Smooth muscle cell of the brain vasculature (primary cell): ENCODE measurements around the gene ULBP3.
"Not testable (repeated sequence)": the region's sequence is repeated elsewhere in the genome, so short reads cannot be mapped to it uniquely, and the experiment has no call there.

Source experiments
- DNase-seq: peaks from one replicate; pipeline ENCODE4 v3.0.0-alpha.2; 2012; ENCODE audit warnings: low read depth, low spot score

Gene ULBP3

DNA sequence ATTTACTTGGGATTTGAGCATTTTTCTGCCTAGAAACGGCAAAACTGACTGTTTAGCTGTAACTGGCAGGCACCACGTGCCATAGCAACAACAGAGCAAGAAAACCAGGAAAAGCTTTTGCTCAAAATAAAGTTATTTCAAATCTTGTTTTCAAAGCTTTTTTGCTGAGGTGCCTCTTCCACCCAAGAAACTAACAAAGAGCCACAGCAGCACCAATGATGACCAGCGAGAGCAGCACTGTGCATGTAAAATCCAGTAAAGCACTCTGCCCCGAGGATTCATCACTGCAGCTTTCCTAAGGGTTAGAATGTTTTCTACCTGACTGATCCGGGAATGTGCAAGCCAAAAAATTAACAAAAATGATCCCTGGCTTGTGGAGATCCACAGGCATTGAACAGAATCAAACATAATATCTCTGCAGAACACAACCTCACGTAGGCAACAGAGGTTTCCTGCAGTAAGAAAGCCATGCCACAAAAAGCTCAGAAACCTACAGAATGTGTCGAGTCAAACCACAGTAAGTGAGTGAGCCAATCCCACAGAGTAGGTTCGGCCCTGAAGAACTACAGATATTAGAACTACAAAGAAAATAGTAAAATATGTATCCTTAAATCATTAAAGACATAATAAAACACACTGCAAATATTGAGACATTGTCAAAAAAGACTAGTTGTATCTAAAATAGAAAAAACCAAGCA, 7.4 kb upstream of the ULBP3 start:
- DNase-seq, result no peak

DNA sequence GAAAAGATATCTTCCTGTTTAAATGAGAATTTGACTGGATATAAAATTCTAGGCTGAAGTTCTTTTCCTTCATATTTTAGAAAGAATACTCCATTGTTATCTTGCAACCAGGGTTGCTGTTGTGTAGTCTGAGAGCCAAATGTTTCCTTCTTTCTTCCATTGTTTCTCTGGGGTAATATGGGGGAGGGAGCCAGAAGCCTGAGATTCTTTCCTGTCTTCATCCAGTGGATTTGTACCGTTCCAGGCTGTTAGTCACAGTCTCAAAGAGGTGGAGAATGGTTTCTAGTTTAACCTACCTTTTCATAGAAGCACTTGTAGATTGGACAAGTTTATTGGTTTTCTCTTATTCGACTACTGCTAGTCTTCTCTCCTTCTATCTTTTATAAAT, 6.1 kb upstream of the ULBP3 start:
- DNase-seq, result no peak

DNA sequence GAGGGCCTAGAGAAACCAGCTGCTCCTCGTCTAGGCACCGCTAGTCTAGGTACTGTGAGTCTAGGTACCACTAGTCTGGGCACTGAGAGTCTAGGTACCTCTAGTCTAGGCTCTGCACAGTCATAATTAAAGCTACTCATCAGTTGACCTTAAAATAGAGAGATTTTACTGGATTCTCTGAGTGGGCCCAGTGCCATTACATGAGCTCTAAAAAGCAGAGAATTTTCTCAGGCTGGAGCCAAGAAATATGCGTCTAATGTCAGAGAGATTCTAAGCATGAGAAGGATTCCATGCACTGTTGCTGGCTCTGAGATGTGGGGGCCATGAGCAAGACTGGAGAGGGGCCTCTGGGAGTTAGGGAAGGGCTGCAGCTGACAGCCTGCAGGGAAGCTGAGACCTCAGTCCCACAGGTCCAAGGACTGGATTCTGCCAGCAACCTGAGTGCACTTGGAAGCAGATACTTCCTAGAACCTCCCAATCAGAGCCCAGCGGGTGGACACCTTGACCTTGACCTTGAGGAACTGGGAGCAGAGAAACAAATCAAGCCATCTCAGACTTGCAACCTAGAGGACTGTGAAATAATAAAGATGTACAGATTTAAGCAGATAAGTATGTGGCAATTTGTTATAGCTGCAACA, 5.6 kb upstream of the ULBP3 start:
- DNase-seq, result not testable (repeated sequence)

DNA sequence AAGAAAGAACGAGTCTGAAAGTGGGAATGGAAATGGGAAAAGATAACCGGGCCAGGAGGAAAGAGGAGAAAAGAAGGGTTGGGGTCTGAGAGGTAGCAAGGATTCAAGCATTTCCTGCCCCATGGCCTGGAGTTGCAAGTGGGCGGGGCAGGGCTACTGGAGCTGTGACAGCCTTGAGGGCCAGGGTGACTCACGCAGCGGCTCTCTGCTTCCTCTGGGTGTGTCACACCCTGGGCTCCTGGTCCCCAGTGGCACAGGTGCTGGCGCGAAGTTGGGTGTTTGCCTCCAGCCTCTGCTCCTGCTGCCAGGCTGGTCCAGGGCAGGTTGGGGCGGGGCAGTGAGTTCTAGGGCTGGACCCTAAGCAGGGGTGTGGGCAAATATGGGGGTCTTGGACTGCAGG, 3.3 kb upstream of the ULBP3 start:
- no peak for DNase-seq

DNA sequence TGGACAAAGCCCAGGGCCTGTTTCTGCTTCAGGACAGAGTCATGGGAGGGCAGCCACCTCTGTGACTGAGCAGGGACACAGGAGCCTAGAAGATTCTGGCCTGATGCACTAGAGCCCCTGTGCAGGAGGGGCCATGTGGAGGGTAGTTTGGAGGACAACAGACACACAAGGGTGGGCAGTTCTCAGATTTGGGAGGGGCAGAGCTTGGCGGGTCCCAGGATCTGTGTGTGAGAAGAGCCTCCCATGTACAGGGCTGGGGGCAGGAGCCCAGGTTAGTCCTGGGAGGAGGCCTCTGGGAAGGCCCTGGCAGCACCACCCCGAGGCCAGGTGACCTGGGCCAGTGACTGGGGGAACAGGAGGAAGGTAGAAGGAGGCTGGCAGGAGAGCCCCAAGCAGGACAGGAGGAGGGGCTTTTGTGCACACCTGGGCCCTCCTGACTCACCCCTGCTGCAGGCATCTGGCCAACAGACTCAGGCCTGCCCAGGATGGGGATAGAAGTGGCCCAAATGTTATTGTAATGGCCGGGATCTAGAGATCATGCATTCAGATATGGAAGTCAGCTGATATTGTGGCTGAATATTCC, 1.4 kb upstream of the ULBP3 start:
- DNase-seq, result no peak

DNA sequence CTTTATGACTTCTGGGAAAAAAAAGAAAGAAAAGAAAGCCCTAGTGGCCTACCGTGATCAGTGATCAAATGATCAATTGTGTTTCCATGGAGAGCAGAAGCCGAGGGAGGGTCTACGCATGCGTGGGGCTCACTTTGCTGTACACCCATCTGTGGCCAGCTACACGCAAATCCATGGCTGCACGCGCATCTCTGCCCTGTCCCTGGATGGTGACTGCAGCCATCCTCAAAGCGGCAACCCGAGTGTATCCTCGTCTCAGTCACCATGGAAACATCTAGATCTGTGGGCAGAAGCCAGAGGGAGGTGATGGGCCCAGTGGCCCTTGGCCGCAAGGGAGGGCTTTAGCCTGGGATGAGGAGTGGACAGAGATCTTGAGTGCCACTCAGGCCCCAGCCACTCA, 785 bp upstream of the ULBP3 start:
- DNase-seq, result no peak

DNA sequence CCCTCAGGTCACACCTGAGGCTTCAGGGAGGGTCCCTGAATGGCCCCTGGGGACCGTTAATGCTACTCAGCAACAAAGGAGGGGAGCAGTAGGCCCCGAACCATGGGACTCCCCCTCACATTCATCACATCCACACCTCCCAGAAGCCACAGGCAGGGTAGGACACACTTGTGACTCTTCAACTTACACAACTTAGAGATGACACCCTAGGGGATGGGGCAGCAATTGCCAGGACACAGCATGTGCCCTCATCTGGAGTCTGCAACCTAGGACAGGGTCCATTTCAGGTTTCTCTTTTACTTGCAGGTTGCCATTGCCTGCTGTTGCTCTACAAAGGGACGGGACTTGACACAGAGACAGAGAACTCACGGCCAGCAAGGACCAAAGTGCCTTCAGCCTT, 770 bp downstream of the ULBP3 start:
- no peak for DNase-seq

DNA sequence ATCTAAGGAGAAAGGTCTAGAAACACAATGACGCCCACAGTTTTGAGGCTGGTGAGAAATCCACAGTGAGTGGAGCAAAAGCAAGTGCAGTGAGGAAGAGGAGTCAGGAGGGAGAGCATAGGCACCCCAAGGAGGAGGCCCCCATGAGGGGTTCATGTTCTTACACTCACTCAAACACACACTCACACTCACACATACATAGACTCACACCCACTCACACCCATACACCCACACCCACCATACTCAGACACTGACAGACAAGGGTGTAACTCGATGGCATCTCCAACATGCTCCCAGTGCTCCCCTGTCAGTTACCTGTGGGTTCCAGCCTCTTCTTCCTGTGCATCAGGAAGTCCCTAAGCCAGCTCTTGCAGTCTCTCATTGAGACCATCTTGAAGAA, 3.8 kb downstream of the ULBP3 start:
- DNase-seq, result no peak

DNA sequence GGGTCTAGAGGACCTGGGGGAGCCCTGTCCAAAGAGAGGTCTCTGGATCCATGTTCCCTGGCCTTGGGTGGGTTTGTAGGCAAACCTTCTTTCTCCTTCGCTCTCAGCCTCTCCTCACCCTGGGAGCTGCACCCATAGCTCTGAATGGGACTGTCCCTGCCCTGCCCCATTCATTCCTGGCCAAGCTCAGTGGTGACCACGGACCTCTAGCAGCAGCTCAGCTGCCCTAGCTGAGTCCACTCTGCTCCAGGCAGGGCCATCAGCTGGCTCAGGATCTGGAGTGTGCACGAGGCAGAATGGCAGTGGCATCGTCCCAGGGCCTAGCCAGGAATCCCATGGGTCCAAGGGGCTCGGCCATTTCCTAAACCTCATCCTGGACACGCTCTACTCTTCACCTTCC, 5.3 kb downstream of the ULBP3 start:
- no peak for DNase-seq

DNA sequence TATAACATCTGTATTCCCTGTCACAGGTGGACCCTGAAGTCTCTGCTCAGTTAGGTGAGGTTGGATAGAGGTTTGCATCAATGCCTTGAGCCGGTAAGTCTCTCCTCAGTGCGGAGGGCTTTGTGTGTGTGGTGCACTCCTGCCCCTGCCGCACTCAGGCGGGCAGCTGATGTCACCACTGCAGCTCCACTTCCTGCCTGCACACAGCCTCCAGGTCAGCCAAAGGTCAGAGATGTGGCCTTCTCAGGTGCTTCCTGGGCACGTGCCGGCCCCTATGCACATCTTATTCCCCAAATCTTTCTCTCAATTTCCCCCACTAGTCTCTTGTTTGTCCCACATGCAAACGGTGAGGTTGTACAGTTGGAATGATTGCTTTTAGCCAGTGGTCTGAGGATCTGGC, 8.9 kb downstream of the ULBP3 start:
- DNase-seq, result not testable (repeated sequence)

DNA sequence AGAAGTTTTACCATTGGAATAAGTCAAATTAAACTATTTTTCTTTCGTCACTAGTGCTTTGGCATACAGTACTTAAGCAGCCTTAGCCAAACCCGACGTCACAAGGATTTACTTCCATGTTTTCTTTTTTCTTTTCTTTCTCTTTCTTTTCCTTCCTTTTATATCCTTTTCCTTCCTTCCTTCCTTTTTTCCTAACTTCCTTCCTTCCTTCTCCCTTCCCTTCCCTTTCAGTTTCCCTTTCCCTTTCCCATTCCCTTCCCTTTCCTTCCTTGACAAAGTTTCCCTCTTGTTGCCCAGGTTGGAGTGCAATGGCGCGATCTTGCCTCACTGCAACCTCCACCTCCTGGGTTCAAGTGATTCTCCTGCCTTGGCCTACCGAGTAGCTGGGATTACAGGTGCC, 9.9 kb downstream of the ULBP3 start:
- no peak for DNase-seq

DNA sequence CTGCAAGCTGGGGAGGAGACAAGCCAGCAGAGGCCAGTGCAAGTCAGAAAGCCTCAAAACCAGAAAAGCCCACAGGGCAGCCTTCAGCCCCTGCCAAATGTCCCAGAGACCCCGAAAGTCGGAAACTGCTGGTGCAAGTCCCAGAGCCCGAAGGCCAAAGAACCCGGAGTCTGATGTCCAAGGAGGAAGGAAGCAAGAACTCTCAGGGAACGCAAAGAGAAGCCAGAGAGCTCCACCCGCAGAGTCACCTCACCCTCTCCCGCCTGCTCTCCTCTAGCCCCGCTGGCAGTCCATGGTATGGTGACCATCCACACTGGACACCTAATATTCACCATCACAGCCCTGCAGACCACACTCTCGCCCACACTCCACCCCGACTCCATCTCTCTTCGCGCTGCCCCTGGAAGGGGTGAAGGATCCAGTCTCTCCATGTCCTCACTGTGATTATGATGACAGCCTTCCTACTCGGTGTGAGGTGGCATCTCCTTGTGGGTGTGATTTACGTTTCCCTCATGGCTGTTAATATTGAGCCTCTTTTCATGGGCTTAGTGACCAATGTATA, 10.6 kb downstream of the ULBP3 start:
- DNase-seq, result no peak

DNA sequence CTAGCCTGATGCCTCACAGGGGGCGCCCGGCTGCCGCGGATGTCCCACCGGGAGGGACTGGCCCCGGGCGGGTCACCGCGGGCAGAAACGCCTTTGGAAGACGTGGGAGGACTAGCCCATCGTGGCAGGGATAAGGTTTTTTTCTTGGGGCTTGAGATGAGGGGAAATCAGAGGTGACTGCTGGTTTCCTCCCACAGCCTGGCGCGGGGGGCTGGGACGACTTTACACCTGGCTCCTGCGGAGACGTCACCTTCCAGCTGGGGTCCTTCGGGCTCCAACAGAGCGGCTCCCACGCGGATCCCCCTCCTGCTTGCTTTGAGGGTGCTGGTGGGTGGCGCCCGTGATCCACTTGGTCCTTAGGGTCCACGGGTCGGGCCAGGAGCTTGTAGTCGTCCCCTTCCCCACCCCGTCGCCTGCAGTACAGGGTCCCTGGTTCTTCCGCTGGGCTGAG, 11.4 kb downstream of the ULBP3 start:
- no peak for DNase-seq

DNA sequence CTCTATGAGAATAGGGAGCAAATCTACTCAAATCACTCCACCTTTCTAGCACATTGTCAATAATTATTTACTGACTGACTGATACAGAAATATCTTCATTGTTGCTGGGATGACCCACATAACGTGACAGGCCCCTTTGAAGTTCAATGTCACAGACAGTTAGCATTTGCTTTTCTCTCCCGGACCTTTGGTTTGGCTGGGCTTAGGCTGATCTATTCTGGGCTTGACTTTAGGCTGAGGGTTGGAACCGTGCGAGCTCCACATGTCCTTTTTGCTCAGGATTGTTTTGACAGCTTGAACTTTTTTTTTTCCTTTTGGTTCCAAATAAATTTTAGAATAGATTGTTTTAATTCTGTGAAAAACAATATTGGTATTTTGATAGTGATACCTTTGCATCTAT, 12.0 kb downstream of the ULBP3 start:
- no peak for DNase-seq

DNA sequence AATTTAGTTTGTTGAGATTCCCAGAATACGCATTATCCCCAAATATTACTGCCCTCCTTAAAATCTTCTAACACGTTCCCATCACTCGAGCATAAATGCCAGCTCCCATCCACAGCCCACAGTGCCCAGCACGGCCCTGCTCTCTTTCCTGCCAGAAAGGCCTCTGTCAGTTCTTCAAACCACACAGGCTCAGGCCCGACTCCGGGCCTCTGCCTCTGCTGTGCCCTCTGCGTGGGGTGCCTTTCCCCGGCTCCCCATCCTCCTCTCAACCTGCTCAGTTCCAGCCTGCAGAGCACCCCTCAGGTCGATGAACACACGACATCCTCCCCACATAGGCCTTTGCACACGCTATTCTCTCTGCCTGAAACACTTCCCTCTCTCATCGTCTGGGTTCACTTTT, 12.8 kb downstream of the ULBP3 start:
- DNase-seq, result no peak

DNA sequence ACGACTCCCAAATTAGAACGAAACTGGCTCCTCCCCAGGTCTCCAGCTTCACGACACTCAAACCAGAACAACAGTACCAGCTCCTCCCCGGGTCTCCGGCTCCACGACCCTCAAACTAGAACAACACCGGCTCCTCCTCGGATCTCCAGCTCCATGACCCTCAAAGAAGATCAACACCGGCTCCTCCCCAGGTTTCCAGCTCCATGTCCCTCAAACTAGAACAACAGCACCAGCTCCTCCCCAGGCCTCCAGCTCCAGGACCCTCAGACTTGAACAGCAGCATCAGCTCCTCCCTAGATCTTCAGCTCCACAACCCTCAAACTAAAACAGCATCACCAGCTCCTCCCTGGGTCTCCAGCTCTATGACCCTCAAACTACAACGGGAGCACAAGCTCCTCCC, 13.8 kb downstream of the ULBP3 start:
- no peak for DNase-seq

DNA sequence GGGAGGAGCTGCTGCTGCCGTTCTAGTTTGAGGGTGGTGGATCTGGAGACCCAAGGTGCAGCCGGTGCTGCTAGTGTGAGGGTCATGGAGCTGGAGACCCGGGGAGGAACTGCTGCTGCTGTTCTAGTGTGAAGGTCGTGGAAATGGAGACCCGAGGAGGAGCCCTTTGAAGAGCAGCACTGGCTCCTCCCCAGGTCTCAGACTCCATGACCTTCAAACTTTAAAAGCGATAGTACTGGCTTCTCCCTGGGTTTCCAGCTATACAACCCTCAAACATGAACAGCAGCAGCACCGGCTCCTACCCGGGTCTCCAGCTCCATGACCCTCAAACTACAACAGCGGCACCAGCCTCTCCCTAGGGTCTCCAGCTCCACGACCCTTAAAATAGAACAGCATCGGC, 15.5 kb downstream of the ULBP3 start:
- DNase-seq, result no peak

DNA sequence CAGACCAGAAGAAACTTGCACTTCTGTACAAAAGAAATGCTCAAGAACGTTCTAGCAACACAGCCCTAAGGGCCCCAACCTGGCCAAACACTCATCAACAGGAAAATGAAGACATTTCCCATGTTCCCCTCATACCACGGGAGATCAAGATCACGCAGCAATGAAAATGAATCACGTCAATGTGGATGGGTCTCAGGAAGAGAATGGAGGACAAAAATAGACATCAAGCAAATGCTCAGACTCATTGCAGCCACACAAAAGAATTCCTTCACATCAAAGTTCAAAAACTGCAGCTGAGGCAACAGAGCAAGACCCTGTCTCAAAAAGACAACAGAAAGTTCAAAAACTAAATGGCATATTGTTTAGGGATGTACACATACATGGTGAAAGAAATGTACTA, 18.1 kb downstream of the ULBP3 start:
- DNase-seq, result no peak

DNA sequence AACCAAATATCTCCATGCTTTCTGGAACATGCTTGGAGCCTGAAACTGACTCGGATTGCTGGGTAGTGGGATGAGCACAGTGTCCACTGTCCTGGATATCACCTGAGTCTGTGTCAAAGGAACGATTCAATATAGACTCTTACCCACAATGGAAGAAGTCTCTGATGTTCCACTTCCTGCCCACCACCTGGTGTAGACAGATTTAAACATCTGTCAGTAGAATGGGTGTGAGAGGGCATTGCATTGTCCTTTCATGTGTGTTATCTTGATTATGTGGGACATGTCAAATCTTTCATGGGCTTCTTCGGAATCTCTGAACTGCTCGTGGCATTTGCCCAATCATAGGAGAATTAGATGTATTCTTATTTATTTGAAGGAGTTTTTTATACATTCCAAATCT, 20.8 kb downstream of the ULBP3 start:
- DNase-seq, result no peak

DNA sequence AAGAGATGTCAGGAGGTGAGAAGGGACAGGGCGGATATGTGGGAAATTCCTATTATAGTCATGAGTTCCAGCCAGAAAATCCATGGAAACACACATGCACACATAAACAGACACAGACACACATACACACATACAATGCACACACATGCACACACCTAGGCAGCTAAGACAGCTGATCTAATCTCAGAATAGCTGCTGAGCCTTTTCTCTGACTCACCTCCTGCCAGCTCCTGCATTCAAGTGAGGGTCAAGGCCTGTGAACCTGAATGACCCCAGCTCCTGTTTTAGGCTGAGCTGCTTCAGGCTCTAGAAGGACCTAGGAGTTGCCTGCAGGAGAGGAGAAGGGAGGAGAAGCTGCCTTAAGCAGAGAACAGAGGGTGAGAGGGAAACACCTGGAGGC, 22.0 kb downstream of the ULBP3 start:
- no peak for DNase-seq

DNA sequence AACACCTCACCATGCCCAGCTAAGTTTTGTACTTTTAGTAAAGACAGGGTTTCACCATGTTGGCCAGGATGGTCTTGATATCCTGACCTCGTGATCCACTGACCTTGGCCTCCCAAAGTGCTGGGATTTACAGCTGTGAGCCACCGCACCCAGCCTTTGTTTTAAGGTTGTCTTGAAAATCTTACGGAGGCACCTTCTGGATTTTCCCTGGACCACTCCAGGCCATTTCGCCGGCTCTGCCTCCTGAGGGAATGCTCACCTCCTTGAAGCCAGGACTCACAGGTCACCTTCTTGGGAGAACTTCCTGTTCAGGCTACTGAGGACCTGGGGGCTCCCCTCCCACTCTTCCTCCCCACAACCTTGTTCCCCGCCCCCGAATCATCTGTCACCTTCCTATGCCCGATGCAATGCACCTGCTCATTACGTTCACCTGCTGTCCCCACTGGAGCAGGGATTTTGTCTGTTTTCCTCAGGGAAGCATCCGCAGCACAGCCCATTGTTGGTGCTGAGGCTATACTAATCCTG, 24.2 kb downstream of the ULBP3 start:
- no peak for DNase-seq

DNA sequence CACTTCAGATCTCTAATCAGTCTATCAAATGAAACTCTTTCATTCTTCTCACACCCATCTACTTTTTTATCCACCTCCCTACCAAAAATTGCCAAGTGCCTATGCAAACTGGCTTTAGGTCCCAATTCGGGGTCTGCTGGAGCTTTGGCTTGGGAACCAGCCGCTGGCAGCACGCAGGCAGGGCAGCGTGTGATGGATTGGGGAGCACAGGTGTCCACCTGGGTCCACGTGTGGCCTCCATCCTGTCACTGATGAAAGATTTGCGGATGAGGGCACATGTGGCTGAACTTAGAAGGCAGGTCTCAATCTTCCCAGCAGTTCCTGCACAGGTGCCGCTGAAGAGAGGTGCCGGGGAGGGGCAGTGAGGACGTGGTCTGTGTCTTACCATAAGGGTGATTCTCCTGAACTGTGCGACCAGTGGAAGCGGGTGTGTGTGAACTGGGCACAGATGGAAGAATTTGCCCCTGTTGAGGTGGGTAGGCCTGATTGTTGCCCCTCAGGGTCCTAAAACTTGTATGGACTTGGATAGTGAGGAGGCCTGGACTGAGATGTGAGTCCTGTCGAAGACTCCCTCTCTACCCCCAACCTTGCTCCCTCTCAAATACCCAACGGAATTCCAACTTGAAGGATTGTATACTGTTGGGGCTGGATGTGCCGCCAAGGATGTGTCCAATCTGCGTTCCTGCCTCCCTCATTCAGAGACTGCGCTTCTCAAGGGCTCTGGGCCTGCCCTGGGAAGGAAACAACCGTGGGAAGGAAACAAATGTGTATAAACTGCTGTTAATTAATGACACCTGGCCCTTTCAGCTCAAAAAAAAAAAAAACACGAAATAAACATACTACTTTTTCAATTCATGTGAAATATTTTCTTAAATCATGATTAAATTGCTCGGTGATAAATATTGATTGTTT, 25.2 kb downstream of the ULBP3 start:
- DNase-seq, result no peak
